A673 (cell line): ENCODE results near the gene TSEN2. TPM values are rescaled to one million over a fixed set of nuclear protein-coding genes. Genes with fewer than 3 reads are reported as not detected.
A peak's percentile ranks its signal among the peaks of the same experiment; 100 is the strongest.

Experiments used
- BruUV-seq: library from RNA; stranded (reverse); fragments of 400-500 nt; replicated peaks from 2 replicates; lab custom pipeline; 2021; lab: Mats Ljungman, UMichigan
- CTCF ChIA-PET: fragments of 300-600 bp; sonication (Branson Sonifier 250); formaldehyde crosslinking; loops from one replicate; lab custom pipeline; 2022; ENCODE audit warnings: antibody characterized with exemption; lab: Charles Lee
- POLR2A ChIA-PET: fragments of 300-600 bp; sonication (Branson Sonifier 250); formaldehyde crosslinking; loops from one replicate; lab custom pipeline; 2022; ENCODE audit warnings: antibody characterized with exemption; ENCODE audit not compliant: low non-redundant PET; lab: Charles Lee
- DNase-seq: peaks from one replicate; pipeline ENCODE4 v3.0.0-alpha.2; 2015; ENCODE audit warnings: low spot score
- H3K27ac ChIP-seq: fragments of 200-600 bp; sonication (generic); 2 replicates; pipeline ENCODE4 v1.5.1; 2016; ENCODE audit warnings: mixed run types, low read depth, mild to moderate bottlenecking, mixed read lengths, antibody characterized with exemption, low read length; ENCODE audit not compliant: poor library complexity, severe bottlenecking
- H3K27me3 ChIP-seq: fragments of 200-600 bp; sonication (generic); replicated peaks from 2 replicates; pipeline ENCODE4 v1.6.1; 2017; ENCODE audit warnings: mixed run types, low read depth, mild to moderate bottlenecking, mixed read lengths, antibody characterized with exemption, low read length; ENCODE audit not compliant: insufficient read depth, poor library complexity
- H3K36me3 ChIP-seq: fragments of 200-600 bp; sonication (generic); 2 replicates; pipeline ENCODE4 v1.6.1; 2016; ENCODE audit warnings: mixed run types, mild to moderate bottlenecking, mixed read lengths, antibody characterized with exemption, low read length; ENCODE audit not compliant: insufficient read depth, poor library complexity, severe bottlenecking
- H3K4me1 ChIP-seq: fragments of 200-600 bp; sonication (generic); 2 replicates; pipeline ENCODE4 v1.6.1; 2017; ENCODE audit warnings: mixed run types, mild to moderate bottlenecking, mixed read lengths, antibody characterized with exemption, low read length; ENCODE audit not compliant: insufficient read depth, poor library complexity, severe bottlenecking
- H3K4me3 ChIP-seq: fragments of 200-600 bp; sonication (generic); 2 replicates; pipeline ENCODE4 v1.5.1; 2016; ENCODE audit warnings: low read depth, mixed run types, mild to moderate bottlenecking, mixed read lengths, low read length; ENCODE audit not compliant: poor library complexity, severe bottlenecking
- H3K9me3 ChIP-seq: fragments of 200-600 bp; sonication (generic); 2 replicates; pipeline ENCODE4 v1.6.1; 2016; ENCODE audit warnings: mixed run types, low read depth, mild to moderate bottlenecking, mixed read lengths, antibody characterized with exemption, low read length; ENCODE audit not compliant: poor library complexity, severe bottlenecking
- EZH2 ChIP-seq: fragments of 200-600 bp; sonication (generic); IDR thresholded peaks from 2 replicates; pipeline ENCODE4 v1.6.1; 2017; ENCODE audit warnings: borderline replicate concordance, low read depth, mild to moderate bottlenecking, mixed read lengths, antibody characterized with exemption, low read length; ENCODE audit not compliant: poor library complexity, severe bottlenecking
- intact Hi-C: fragments of 100-400 bp; cut with micrococcal nuclease; formaldehyde crosslinking; loops from one replicate; pipeline ENCODE4 v1.10.0; 2022; ENCODE audit not compliant: unreplicated experiment
- total RNA-seq: library from RNA; stranded (reverse); gene quantifications from 2 replicates; pipeline ENCODE4 v1.2.3, GENCODE V29; 2021
- TF ChIP-seq, protein P1 (sequence below): fragments of 300-800, 200-600 bp; sonication (generic); conservative IDR thresholded peaks from 2 replicates; pipeline ENCODE4 v1.5.1; 2017; ENCODE audit warnings: low read depth, mild to moderate bottlenecking, antibody characterized with exemption, low read length, moderate library complexity, mixed read lengths

The TSEN2 gene
- total RNA-seq, 1 experiment from 2014 or later, result 34.5 TPM

DNA sequence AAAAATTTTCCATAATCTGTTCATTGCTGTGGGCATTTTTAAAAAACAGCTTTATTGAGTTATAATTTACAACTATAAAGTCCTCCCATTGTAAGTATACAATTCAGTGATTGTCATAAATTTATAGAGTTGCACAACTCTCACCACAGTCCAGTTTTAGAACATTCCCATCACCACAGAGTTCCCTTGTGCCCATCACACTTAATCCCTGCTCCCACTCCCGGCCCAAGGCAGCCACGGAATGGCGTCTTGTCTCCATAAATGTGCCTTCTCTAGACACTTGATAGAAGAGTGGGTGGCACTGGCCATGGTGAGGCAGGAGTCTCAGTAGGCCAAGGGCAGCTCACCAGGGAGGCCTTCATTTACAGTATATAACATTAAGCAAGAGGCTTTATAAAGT lies 6.3 kb downstream of the TSEN2 start:
- peaks cover 4% of the 10 kb centered on the region for H3K4me1 ChIP-seq
- no TSS peak for BruUV-seq
- peaks cover 31% of the 10 kb centered on the region for H3K36me3 ChIP-seq
- no peak for DNase-seq
- ChIA-PET POLR2A (no interaction called here), CTCF (no interaction called here)
- H3K27ac ChIP-seq, result no peak overlapping the region
- TF ChIP-seq EZH2, result no peak
- TF ChIP-seq, protein P1, sequence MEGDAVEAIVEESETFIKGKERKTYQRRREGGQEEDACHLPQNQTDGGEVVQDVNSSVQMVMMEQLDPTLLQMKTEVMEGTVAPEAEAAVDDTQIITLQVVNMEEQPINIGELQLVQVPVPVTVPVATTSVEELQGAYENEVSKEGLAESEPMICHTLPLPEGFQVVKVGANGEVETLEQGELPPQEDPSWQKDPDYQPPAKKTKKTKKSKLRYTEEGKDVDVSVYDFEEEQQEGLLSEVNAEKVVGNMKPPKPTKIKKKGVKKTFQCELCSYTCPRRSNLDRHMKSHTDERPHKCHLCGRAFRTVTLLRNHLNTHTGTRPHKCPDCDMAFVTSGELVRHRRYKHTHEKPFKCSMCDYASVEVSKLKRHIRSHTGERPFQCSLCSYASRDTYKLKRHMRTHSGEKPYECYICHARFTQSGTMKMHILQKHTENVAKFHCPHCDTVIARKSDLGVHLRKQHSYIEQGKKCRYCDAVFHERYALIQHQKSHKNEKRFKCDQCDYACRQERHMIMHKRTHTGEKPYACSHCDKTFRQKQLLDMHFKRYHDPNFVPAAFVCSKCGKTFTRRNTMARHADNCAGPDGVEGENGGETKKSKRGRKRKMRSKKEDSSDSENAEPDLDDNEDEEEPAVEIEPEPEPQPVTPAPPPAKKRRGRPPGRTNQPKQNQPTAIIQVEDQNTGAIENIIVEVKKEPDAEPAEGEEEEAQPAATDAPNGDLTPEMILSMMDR, result no peak
- H3K4me3 ChIP-seq, result no peak overlapping the region
- H3K27me3 ChIP-seq, result no peaks in the 10 kb centered on the region
- intact Hi-C loops, result no loop called here
- no peaks in the 10 kb centered on the region for H3K9me3 ChIP-seq

DNA sequence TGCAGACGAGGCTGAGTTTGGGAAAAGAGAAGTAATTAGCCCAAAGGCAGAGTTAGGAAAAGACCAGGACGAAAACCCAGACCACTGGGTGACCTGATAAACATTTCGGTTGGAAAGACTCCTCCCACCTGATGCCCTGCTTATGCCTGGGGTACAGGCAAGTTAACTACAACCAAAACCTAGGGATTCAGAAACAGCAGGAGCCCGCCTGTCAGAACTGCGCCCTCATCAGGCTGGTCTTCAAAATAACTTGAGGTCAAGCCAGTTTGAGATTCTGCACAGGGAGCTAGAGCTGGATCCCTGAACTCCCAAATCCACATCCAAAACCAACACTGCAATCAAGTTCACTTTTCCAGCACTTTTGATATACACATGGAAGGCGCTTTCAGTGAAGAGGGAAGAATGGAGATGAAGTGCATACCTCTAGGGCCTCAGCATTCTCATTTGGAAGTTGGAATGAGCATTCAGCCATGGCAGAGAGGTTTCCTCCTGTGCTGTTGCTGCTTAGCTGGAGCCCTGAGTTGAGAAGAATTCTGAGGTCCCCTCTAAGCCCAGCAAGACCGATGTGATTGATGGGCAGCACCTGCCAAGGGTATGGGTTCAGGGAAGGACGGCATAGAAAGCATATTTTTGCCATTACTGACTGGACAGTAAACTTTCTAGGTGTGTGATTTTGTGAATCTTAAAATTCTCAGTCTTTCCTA lies 11.6 kb downstream of the TSEN2 start:
- no peak for TF ChIP-seq EZH2
- TF ChIP-seq, protein P1, result peak; percentile 33; the same call in 1 of the 2 replicates
- H3K36me3 ChIP-seq, result peaks cover 57% of the 10 kb centered on the region
- no peak overlapping the region for H3K4me3 ChIP-seq

DNA sequence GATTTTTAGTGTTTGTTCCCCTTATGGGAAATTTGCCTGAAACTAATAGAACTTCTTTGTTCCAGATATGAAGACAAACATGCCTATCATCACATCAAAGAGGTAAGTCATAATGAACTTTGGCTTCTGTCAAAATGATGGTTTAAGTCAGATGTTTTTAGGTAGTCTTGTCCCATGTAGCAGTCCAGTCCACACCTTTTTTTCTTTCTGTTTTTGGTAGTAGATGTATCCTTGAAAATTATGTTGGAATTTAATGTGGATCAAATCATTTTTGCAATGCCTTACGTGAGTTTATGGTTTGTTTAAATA lies 12.1 kb downstream of the TSEN2 start:
- TF ChIP-seq, protein P1, result no peak
- TF ChIP-seq EZH2, result no peak
- H3K4me1 ChIP-seq, result no peaks in the 10 kb centered on the region
- no peaks in the 10 kb centered on the region for H3K9me3 ChIP-seq
- intact Hi-C loops, result no loop called here
- H3K27ac ChIP-seq, result no peak overlapping the region
- H3K36me3 ChIP-seq, result peaks cover 62% of the 10 kb centered on the region
- ChIA-PET POLR2A (no interaction called here), CTCF (interaction anchor here (0.5 kb wide), 1 partner anchor 82 kb away, joined by 10 read pairs; no protein-coding TSS in a partner anchor)
- no peak for DNase-seq
- H3K27me3 ChIP-seq, result no peaks in the 10 kb centered on the region
- BruUV-seq, result no TSS peak
- no peak overlapping the region for H3K4me3 ChIP-seq

More for the DNA sequence above, 11.6 kb downstream of the TSEN2 start:
- Histone ChIP-seq H3K27ac (no peak overlapping the region), H3K9me3 (no peaks in the 10 kb centered on the region), H3K4me1 (no peaks in the 10 kb centered on the region), H3K27me3 (no peaks in the 10 kb centered on the region)
- DNase-seq, result peak; percentile 15
- BruUV-seq, result no TSS peak
- intact Hi-C loops, result no loop called here
- POLR2A ChIA-PET, result no interaction called here
- CTCF ChIA-PET, result interaction anchor here (0.5 kb wide), 1 partner anchor 83 kb away, joined by 10 read pairs; no protein-coding TSS in a partner anchor
